Activated naive CD8-positive, alpha-beta T cell treated with anti-CD3 and anti-CD28 coated beads for 36 hours (primary cell): ENCODE data around the gene IYD. TPM values are rescaled to one million over a fixed set of nuclear protein-coding genes. Genes with fewer than 3 reads are reported as not detected.

ENCODE experiments used
- DNase-seq: peaks from one replicate; pipeline ENCODE4 v3.0.0; 2021
- H3K27ac Mint-ChIP-seq: one replicate; pipeline ENCODE4 v1.8.0; 2022; ENCODE audit warnings: mild to moderate bottlenecking, moderate library complexity, mixed read lengths
- H3K27me3 Mint-ChIP-seq: one replicate; pipeline ENCODE4 v1.8.0; 2022; ENCODE audit warnings: mild to moderate bottlenecking, mixed read lengths
- H3K36me3 Mint-ChIP-seq: one replicate; pipeline ENCODE4 v1.8.0; 2021; ENCODE audit warnings: mild to moderate bottlenecking, mixed read lengths
- H3K4me1 Mint-ChIP-seq: one replicate; pipeline ENCODE4 v1.8.0; 2021; ENCODE audit warnings: mixed read lengths
- H3K4me3 Mint-ChIP-seq: one replicate; pipeline ENCODE4 v1.8.0; 2022; ENCODE audit warnings: mild to moderate bottlenecking, moderate library complexity, mixed read lengths
- H3K9me3 Mint-ChIP-seq: one replicate; pipeline ENCODE4 v1.8.0; 2022; ENCODE audit warnings: mixed read lengths
- total RNA-seq, 2 experiments: library from RNA; stranded (reverse); gene quantifications; one replicate each; pipeline ENCODE4 v1.2.3, GENCODE V29; 2021

Gene IYD
- not detected for total RNA-seq

GRCh38 chr6:150368762-150369161, at the start of gene IYD:
TSS of gene IYD (plus strand) at chr6:150369012. CDS start at chr6:150369032, 20 bp downstream.
- H3K4me1 Mint-ChIP-seq, result no peaks in the 10 kb centered on the region
- no peak within 1 kb of the TSS for H3K27ac Mint-ChIP-seq
- H3K4me3 Mint-ChIP-seq, result no peak within 1 kb of the TSS

GRCh38 chr6:150319924-150320323, 48.9 kb upstream of the IYD start:
- Mint-ChIP-seq H3K4me1 (no peaks in the 10 kb centered on the region), H3K9me3 (no peaks in the 10 kb centered on the region), H3K4me3 (no peak overlapping the region), H3K27ac (no peak overlapping the region), H3K27me3 (peaks cover 11% of the 10 kb centered on the region), H3K36me3 (no peaks in the 10 kb centered on the region)
- DNase-seq, result no peak

More at GRCh38 chr6:150368762-150369161, at the start of gene IYD:
- no peak for DNase-seq
- no peaks in the 10 kb centered on the region for H3K27me3 Mint-ChIP-seq
- no peaks in the 10 kb centered on the region for H3K9me3 Mint-ChIP-seq
- H3K36me3 Mint-ChIP-seq, result no peaks in the 10 kb centered on the region

- peaks cover 11% of the 10 kb centered on the region for H3K27me3 Mint-ChIP-seq
- H3K4me1 Mint-ChIP-seq, result no peaks in the 10 kb centered on the region
- H3K9me3 Mint-ChIP-seq, result no peaks in the 10 kb centered on the region
- no peak for DNase-seq
- no peak overlapping the region for H3K27ac Mint-ChIP-seq
- H3K36me3 Mint-ChIP-seq, result no peaks in the 10 kb centered on the region
- H3K4me3 Mint-ChIP-seq, result no peak overlapping the region
These were observed 48.4 kb upstream of the IYD start for GRCh38 chr6:150320442-150320841.

GRCh38 chr6:150322466-150322871, 46.3 kb upstream of the IYD start:
- Mint-ChIP-seq H3K9me3 (peaks cover 1% of the 10 kb centered on the region), H3K27me3 (peaks cover 3% of the 10 kb centered on the region), H3K27ac (no peak overlapping the region), H3K36me3 (no peaks in the 10 kb centered on the region), H3K4me3 (no peak overlapping the region), H3K4me1 (no peaks in the 10 kb centered on the region)
- DNase-seq, result no peak

- Mint-ChIP-seq H3K36me3 (no peaks in the 10 kb centered on the region), H3K9me3 (peaks cover 1% of the 10 kb centered on the region), H3K4me3 (no peak overlapping the region), H3K27me3 (peaks cover 3% of the 10 kb centered on the region), H3K4me1 (no peaks in the 10 kb centered on the region), H3K27ac (no peak overlapping the region)
- no peak for DNase-seq
These were observed 45.6 kb upstream of the IYD start for GRCh38 chr6:150323205-150323604.

GRCh38 chr6:150324044-150324443, 44.8 kb upstream of the IYD start:
- no peak overlapping the region for H3K4me3 Mint-ChIP-seq
- H3K27me3 Mint-ChIP-seq, result peaks cover 3% of the 10 kb centered on the region
- no peaks in the 10 kb centered on the region for H3K4me1 Mint-ChIP-seq
- DNase-seq, result no peak
- no peaks in the 10 kb centered on the region for H3K36me3 Mint-ChIP-seq
- no peak overlapping the region for H3K27ac Mint-ChIP-seq
- H3K9me3 Mint-ChIP-seq, result peaks cover 1% of the 10 kb centered on the region

- DNase-seq, result no peak
- Mint-ChIP-seq H3K27ac (no peak overlapping the region), H3K27me3 (peaks cover 3% of the 10 kb centered on the region), H3K9me3 (peaks cover 1% of the 10 kb centered on the region), H3K4me1 (no peaks in the 10 kb centered on the region), H3K36me3 (no peaks in the 10 kb centered on the region), H3K4me3 (no peak overlapping the region)
These were observed 43.6 kb upstream of the IYD start for GRCh38 chr6:150325066-150325772.

- peaks cover 1% of the 10 kb centered on the region for H3K9me3 Mint-ChIP-seq
- H3K36me3 Mint-ChIP-seq, result no peaks in the 10 kb centered on the region
- no peak for DNase-seq
- no peak overlapping the region for H3K27ac Mint-ChIP-seq
- H3K27me3 Mint-ChIP-seq, result peaks cover 3% of the 10 kb centered on the region
- H3K4me1 Mint-ChIP-seq, result no peaks in the 10 kb centered on the region
- no peak overlapping the region for H3K4me3 Mint-ChIP-seq
These were observed 41.6 kb upstream of the IYD start for GRCh38 chr6:150327117-150327774.

GRCh38 chr6:150328744-150329405, 39.9 kb upstream of the IYD start:
- Mint-ChIP-seq H3K36me3 (no peaks in the 10 kb centered on the region), H3K4me1 (no peaks in the 10 kb centered on the region), H3K27ac (no peak overlapping the region), H3K4me3 (no peak overlapping the region), H3K9me3 (peaks cover 1% of the 10 kb centered on the region), H3K27me3 (peaks cover 3% of the 10 kb centered on the region)
- no peak for DNase-seq

- Mint-ChIP-seq H3K4me3 (no peak overlapping the region), H3K36me3 (no peaks in the 10 kb centered on the region), H3K27ac (no peak overlapping the region), H3K27me3 (peaks cover 7% of the 10 kb centered on the region), H3K9me3 (no peaks in the 10 kb centered on the region), H3K4me1 (no peaks in the 10 kb centered on the region)
- no peak for DNase-seq
These were observed 37.5 kb upstream of the IYD start for GRCh38 chr6:150331344-150331743.

GRCh38 chr6:150332939-150333584, 35.8 kb upstream of the IYD start:
- H3K4me1 Mint-ChIP-seq, result no peaks in the 10 kb centered on the region
- no peaks in the 10 kb centered on the region for H3K9me3 Mint-ChIP-seq
- H3K27ac Mint-ChIP-seq, result no peak overlapping the region
- H3K27me3 Mint-ChIP-seq, result peaks cover 10% of the 10 kb centered on the region
- H3K36me3 Mint-ChIP-seq, result no peaks in the 10 kb centered on the region
- no peak for DNase-seq
- no peak overlapping the region for H3K4me3 Mint-ChIP-seq

GRCh38 chr6:150333585-150333941, 35.2 kb upstream of the IYD start:
- no peak overlapping the region for H3K4me3 Mint-ChIP-seq
- DNase-seq, result no peak
- no peaks in the 10 kb centered on the region for H3K36me3 Mint-ChIP-seq
- H3K27me3 Mint-ChIP-seq, result peaks cover 10% of the 10 kb centered on the region
- no peaks in the 10 kb centered on the region for H3K9me3 Mint-ChIP-seq
- no peaks in the 10 kb centered on the region for H3K4me1 Mint-ChIP-seq
- no peak overlapping the region for H3K27ac Mint-ChIP-seq

GRCh38 chr6:150334790-150335783, 33.7 kb upstream of the IYD start:
- Mint-ChIP-seq H3K27me3 (peaks cover 10% of the 10 kb centered on the region), H3K36me3 (no peaks in the 10 kb centered on the region), H3K9me3 (no peaks in the 10 kb centered on the region), H3K27ac (no peak overlapping the region), H3K4me1 (no peaks in the 10 kb centered on the region), H3K4me3 (no peak overlapping the region)
- peak; percentile 10 for DNase-seq

GRCh38 chr6:150336299-150336698, 32.5 kb upstream of the IYD start:
- Mint-ChIP-seq H3K4me3 (no peak overlapping the region), H3K9me3 (no peaks in the 10 kb centered on the region), H3K27ac (no peak overlapping the region), H3K36me3 (no peaks in the 10 kb centered on the region), H3K4me1 (no peaks in the 10 kb centered on the region), H3K27me3 (peaks cover 15% of the 10 kb centered on the region)
- DNase-seq, result no peak
